Astrocyte of the hippocampus (primary cell): ENCODE measurements around the gene MDFIC.
A peak's percentile ranks its signal among the peaks of the same experiment; 100 is the strongest.
"Not testable (repeated sequence)": the region's sequence is repeated elsewhere in the genome, so short reads cannot be mapped to it uniquely, and the experiment has no call there.

Experiments used
- DNase-seq: peaks from one replicate; pipeline ENCODE4 v3.0.0; 2011; ENCODE audit warnings: low read depth, low spot score

MDFIC gene

GRCh38 chr7:114922026-114922651 lies at the start of gene MDFIC:
Gene MDFIC, plus strand, starts transcription at chr7:114922094. Its CDS starts 940 bp downstream, at chr7:114923034.
- DNase-seq = peak; percentile 81

- no peak for DNase-seq
These were observed 47.7 kb upstream of the MDFIC start for GRCh38 chr7:114874170-114874569.

GRCh38 chr7:114875186-114875585 lies 46.7 kb upstream of the MDFIC start:
- no peak for DNase-seq

GRCh38 chr7:114879554-114879953 lies 42.3 kb upstream of the MDFIC start:
- DNase-seq = no peak

GRCh38 chr7:114885836-114886235 lies 36.1 kb upstream of the MDFIC start:
- no peak for DNase-seq

- no peak for DNase-seq
These were observed 35.7 kb upstream of the MDFIC start for GRCh38 chr7:114886241-114886640.

GRCh38 chr7:114889116-114889515 lies 32.8 kb upstream of the MDFIC start:
- DNase-seq = not testable (repeated sequence)

GRCh38 chr7:114889646-114890285 lies 32.1 kb upstream of the MDFIC start:
- peak; percentile 82 for DNase-seq

- no peak for DNase-seq
These were observed 31.3 kb upstream of the MDFIC start for GRCh38 chr7:114890561-114890960.

GRCh38 chr7:114900127-114900526 lies 21.8 kb upstream of the MDFIC start:
- no peak for DNase-seq

- peak; percentile 53 for DNase-seq
These were observed 20.1 kb upstream of the MDFIC start for GRCh38 chr7:114901771-114902170.

- DNase-seq = no peak
These were observed 18.8 kb upstream of the MDFIC start for GRCh38 chr7:114903131-114903530.

GRCh38 chr7:114910787-114911186 lies 11.1 kb upstream of the MDFIC start:
- DNase-seq = no peak

GRCh38 chr7:114911411-114911810 lies 10.5 kb upstream of the MDFIC start:
- DNase-seq = no peak

GRCh38 chr7:114916261-114916892 lies 5.5 kb upstream of the MDFIC start:
- DNase-seq = no peak

GRCh38 chr7:114917211-114917839 lies 4.6 kb upstream of the MDFIC start:
- DNase-seq = no peak

- no peak for DNase-seq
These were observed 2.3 kb upstream of the MDFIC start for GRCh38 chr7:114919587-114919986.

- DNase-seq = peak; percentile 45
These were observed 266 bp upstream of the MDFIC start for GRCh38 chr7:114921631-114922025.

- peak; percentile 76 for DNase-seq
These were observed 933 bp downstream of the MDFIC start for GRCh38 chr7:114922652-114923402.

- no peak for DNase-seq
These were observed 1.5 kb downstream of the MDFIC start for GRCh38 chr7:114923403-114923713.

GRCh38 chr7:114924038-114924712 lies 2.3 kb downstream of the MDFIC start:
- DNase-seq = no peak
